Measurements from ENCODE around the gene TOP1. TPM values are rescaled to one million over a fixed set of nuclear protein-coding genes. Genes with fewer than 3 reads are reported as not detected.

TOP1 gene
- total and polyA plus RNA-seq, 2 of the 4 experiments (the other 2 are of a cell fraction) = 14.0 to 21.5 TPM

DNA sequence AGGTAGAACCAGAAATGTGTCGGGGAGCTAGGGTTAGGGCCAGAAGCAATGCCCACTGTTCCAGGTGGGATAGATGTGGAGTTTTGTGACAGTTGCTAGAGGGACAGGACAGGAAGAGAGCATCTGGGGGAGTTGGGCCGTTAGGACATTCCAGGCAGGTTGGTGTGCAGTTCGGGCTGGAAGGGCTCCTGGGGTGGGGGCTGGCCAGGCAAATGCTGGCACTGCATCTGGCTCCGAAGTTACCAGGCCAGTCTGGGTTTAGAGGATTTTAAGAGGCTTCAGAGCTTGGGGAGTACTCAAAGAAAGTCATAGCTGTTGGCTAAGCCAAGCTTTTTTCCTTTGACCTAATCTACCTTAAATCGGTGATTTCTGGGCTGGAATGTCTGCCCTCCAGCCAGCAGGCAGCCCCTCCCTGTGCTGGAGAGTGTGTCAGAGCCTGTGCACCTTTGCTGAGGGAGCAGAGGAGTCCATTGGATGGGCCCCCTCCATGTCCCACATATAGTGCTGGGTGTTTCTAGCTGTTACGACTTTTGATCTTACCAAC is 129.5 kb downstream of the TOP1 start:
- in situ Hi-C loops (cut with MboI; ENCODE audit: low sequenced_read_pairs) = loop anchor here (25.0 kb wide), 1 partner anchor 454 kb away; the partner anchor contains the start of gene CHD6
- H3K23ac ChIP-seq (ENCODE audit: low read depth, low read length) = no peak overlapping the region
- H3K14ac ChIP-seq (replicated peaks; ENCODE audit: low read depth, low read length) = no peak overlapping the region
- ATAC-seq (ENCODE audit: low read depth) (no peak), DNase-seq (no peak)
- peaks cover 3% of the 10 kb centered on the region for H3K4me1 ChIP-seq (ENCODE audit: control insufficient read depth, insufficient read depth, low read length)
- no peak overlapping the region for H4K8ac ChIP-seq (ENCODE audit: low read depth in 2 of 2, low read length in 2 of 2)
- H2BK20ac ChIP-seq (ENCODE audit: low read depth, low read length) = no peak overlapping the region
- H3K9me3 ChIP-seq (ENCODE audit: control insufficient read depth, insufficient read depth, low read length) = no peaks in the 10 kb centered on the region
- peaks cover 85% of the 10 kb centered on the region for H4K20me1 ChIP-seq (ENCODE audit: insufficient read depth, low read length)
- ChIA-PET CTCF (interaction anchor here (1.0 kb wide), 1 partner anchor 12 kb away, joined by 4 read pairs; no protein-coding TSS in a partner anchor), POLR2A (ENCODE audit: unreplicated experiment) (no interaction called here)
- no peak overlapping the region for H3K4ac ChIP-seq (ENCODE audit: low read depth, low read length)
- H3K9me1 ChIP-seq (ENCODE audit: insufficient read depth, low read length) = peaks cover 54% of the 10 kb centered on the region
- no peaks in the 10 kb centered on the region for H3K27me3 ChIP-seq (ENCODE audit: control insufficient read depth, insufficient read depth, low read length)
- peaks cover 33% of the 10 kb centered on the region for H3K36me3 ChIP-seq (ENCODE audit: control insufficient read depth, insufficient read depth, low read length)
- no peak overlapping the region for H3K18ac ChIP-seq (ENCODE audit: low read depth, low read length)
- intact Hi-C loops (cut with micrococcal nuclease) = no loop called here
- H3K79me1 ChIP-seq (ENCODE audit: low read depth in 1 of 2, low read length in 2 of 2) = peaks cover 57 to 97% of the 10 kb centered on the region in 2 experiments
- H2BK15ac ChIP-seq (ENCODE audit: low read depth, low read length) = no peak overlapping the region
- H3K4me3 ChIP-seq (ENCODE audit: insufficient read depth, low read depth, low read length) = no peak overlapping the region
- H2BK120ac ChIP-seq (ENCODE audit: low read depth, low read length) = no peak overlapping the region
- H3K56ac ChIP-seq (ENCODE audit: extremely low read depth, insufficient read depth, low read length) = no peak overlapping the region
- H4K5ac ChIP-seq (ENCODE audit: low read depth, low read length) = no peak overlapping the region
- TF ChIP-seq RCOR1 (IDR thresholded peaks at IDR 0.05; ENCODE audit: insufficient replicate concordance, low read length) = no peak
- no peak for TF ChIP-seq MXI1 (IDR thresholded peaks at IDR 0.05; ENCODE audit: borderline replicate concordance, low read depth, low read length)
- TF ChIP-seq, protein P1, sequence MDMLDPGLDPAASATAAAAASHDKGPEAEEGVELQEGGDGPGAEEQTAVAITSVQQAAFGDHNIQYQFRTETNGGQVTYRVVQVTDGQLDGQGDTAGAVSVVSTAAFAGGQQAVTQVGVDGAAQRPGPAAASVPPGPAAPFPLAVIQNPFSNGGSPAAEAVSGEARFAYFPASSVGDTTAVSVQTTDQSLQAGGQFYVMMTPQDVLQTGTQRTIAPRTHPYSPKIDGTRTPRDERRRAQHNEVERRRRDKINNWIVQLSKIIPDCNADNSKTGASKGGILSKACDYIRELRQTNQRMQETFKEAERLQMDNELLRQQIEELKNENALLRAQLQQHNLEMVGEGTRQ (IDR thresholded peaks at IDR 0.05; ENCODE audit: low read depth, low read length) = no peak
- no peak for TF ChIP-seq MAFK (IDR thresholded peaks at IDR 0.05; ENCODE audit: low read depth, low read length)
- no peak for TF ChIP-seq POLR2A (IDR thresholded peaks at IDR 0.05; ENCODE audit: low read depth, low read length)
- no peak for TF ChIP-seq FOS (IDR thresholded peaks at IDR 0.05; ENCODE audit: low read depth, low read length)
- no peak for TF ChIP-seq RAD21 (IDR thresholded peaks at IDR 0.05; ENCODE audit: low read length)
- no peak for TF ChIP-seq RFX5 (IDR thresholded peaks at IDR 0.05; ENCODE audit: low read depth, low read length)
- TF ChIP-seq, protein P2, sequence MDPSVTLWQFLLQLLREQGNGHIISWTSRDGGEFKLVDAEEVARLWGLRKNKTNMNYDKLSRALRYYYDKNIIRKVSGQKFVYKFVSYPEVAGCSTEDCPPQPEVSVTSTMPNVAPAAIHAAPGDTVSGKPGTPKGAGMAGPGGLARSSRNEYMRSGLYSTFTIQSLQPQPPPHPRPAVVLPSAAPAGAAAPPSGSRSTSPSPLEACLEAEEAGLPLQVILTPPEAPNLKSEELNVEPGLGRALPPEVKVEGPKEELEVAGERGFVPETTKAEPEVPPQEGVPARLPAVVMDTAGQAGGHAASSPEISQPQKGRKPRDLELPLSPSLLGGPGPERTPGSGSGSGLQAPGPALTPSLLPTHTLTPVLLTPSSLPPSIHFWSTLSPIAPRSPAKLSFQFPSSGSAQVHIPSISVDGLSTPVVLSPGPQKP (IDR thresholded peaks at IDR 0.05; ENCODE audit: borderline replicate concordance, low read depth, low read length) = no peak
- no peak overlapping the region for H4K91ac ChIP-seq (ENCODE audit: insufficient read depth, low read depth, low read length)
- no peak overlapping the region for H2AFZ ChIP-seq (replicated peaks; ENCODE audit: low read length, poor library complexity)
- no peak overlapping the region for H2AK9ac ChIP-seq (replicated peaks; ENCODE audit: low read depth, low read length, poor library complexity)
- H3K9ac ChIP-seq (ENCODE audit: low read depth, low read length) = no peak overlapping the region
- WGBS, 2 experiments (ENCODE audit: extremely low coverage in 2 of 2, insufficient read length in 1 of 2) = 83% methylated on average over 2 of the region's 6 CpGs; no CpG with 5 or more reads in 1 of the 2 experiments
- BruUV-seq (replicated peaks) = no TSS peak
- no peak overlapping the region for H2BK5ac ChIP-seq (ENCODE audit: low read depth, low read length, poor library complexity, severe bottlenecking)
- H3K4me2 ChIP-seq (ENCODE audit: low read depth, low read length) = no peak overlapping the region
- dilution Hi-C loops (cut with HindIII; ENCODE audit: low sequenced_read_pairs, unreplicated experiment) = no loop called here
- no peak overlapping the region for H3K27ac ChIP-seq (ENCODE audit: insufficient read depth, low read length)
- H2AK5ac ChIP-seq (ENCODE audit: low read depth, low read length) = no peak overlapping the region
